PFSK-1 (cell line): ENCODE measurements around the gene TBC1D25.

Source experiments
- POLR2AphosphoS5 ChIP-seq: IDR thresholded peaks from 2 replicates; pipeline ENCODE4 v1.6.1; 2012; ENCODE audit warnings: low read depth, mild to moderate bottlenecking, control low read depth, low read length, moderate library complexity
- REST ChIP-seq, 2 experiments: IDR thresholded peaks; 2 replicates each; pipeline versions ENCODE4 v1.6.1 to v1.8.0; 2011 to 2012; ENCODE audit warnings: low read depth in 2 of 2, low read length in 2 of 2, control low read depth in 1 of 2, inconsistent platforms in 1 of 2, mild to moderate bottlenecking in 1 of 2, moderate library complexity in 1 of 2; ENCODE audit not compliant: insufficient read depth in 1 of 2
- TAF1 ChIP-seq: IDR thresholded peaks from 2 replicates; pipeline ENCODE4 v1.6.1; 2012; ENCODE audit warnings: low read length, control low read depth, borderline replicate concordance; ENCODE audit not compliant: insufficient read depth

GRCh38 chrX:48575642-48576041 is 36.1 kb downstream of the TBC1D25 start:
- TF ChIP-seq TAF1 (no peak), REST (IDR thresholded peaks at IDR 0.05; ENCODE audit: insufficient read depth in 1 of 2, low read depth in 2 of 2, low read length in 2 of 2) (no peak), POLR2AphosphoS5 (no peak)
